Measurements from ENCODE around the gene ZSWIM1.

ZSWIM1 gene

DNA sequence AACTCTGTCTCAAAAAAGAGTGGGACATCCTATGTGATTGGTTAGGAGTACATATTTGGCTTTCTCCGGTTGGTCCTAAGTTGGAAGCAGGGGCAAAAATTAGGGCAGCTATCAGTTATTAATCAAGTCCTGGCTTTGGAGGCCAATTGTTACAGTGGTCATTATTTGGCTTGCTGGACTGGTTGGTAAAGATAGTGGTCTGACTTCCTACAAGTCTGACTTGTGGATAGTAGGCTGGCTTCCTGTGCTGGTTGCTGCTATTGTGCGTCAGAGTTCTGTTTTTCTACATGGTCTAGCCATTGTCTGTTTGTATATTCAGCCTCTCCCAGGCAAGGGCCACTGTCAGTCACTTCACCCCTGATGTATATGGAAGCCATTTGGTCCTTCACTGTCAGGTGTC is 30.8 kb upstream of the ZSWIM1 start:
- H3K4me3 ChIP-seq (ENCODE audit: low read length): no peak overlapping the region
- no peaks in the 10 kb centered on the region for H3K4me1 ChIP-seq (ENCODE audit: low read length)
- no peaks in the 10 kb centered on the region for H4K20me1 ChIP-seq (ENCODE audit: insufficient read depth, low read length)
- H3K36me3 ChIP-seq (replicated peaks; ENCODE audit: low read depth, low read length): peaks cover 9% of the 10 kb centered on the region
- H3K79me2 ChIP-seq (ENCODE audit: low read length): no peaks in the 10 kb centered on the region
- H3K9ac ChIP-seq (ENCODE audit: low read length): no peak overlapping the region
- no peak overlapping the region for H3K4me2 ChIP-seq (ENCODE audit: low read length)
- TF ChIP-seq EZH2phosphoT487 (IDR thresholded peaks at IDR 0.05; ENCODE audit: low read depth) (no peak), CTCF (IDR thresholded peaks at IDR 0.05; ENCODE audit: low read depth, low read length) (no peak)
- H3K9me3 ChIP-seq (ENCODE audit: insufficient read depth, low read length): no peaks in the 10 kb centered on the region
- H3K27me3 ChIP-seq (ENCODE audit: low read depth, low read length): no peaks in the 10 kb centered on the region
- no peak overlapping the region for H3K27ac ChIP-seq (ENCODE audit: low read length)
- H2AFZ ChIP-seq (ENCODE audit: low read depth, low read length): no peak overlapping the region

DNA sequence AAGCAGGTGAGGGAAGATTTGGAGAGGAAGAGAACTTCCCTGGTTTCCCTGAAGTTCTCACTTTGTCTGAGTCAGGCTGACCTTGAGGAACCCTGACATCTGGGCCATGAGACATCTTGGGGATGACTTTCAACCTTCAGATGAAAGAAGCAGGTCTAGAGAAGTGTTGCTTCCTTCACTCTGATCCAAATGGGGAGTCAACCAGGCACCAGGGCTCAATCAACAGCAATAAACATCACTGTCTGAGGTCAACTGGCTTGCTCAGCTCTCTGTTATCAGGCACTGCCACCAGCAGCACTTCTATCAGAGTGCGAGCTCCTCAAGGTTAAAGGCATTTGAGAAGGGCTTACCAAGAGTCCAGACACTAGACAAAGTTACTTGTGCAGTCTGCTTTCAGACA is 30.1 kb upstream of the ZSWIM1 start:
- Histone ChIP-seq H3K79me2 (ENCODE audit: low read length) (peaks cover 2% of the 10 kb centered on the region; the same call in 1 of the 2 replicates), H2AFZ (ENCODE audit: low read depth, low read length) (no peak overlapping the region), H3K27ac (ENCODE audit: low read length) (no peak overlapping the region), H3K36me3 (replicated peaks; ENCODE audit: low read depth, low read length) (peaks cover 7% of the 10 kb centered on the region), H3K4me1 (ENCODE audit: low read length) (no peaks in the 10 kb centered on the region), H4K20me1 (ENCODE audit: insufficient read depth, low read length) (no peaks in the 10 kb centered on the region), H3K4me2 (ENCODE audit: low read length) (no peak overlapping the region), H3K4me3 (ENCODE audit: low read length) (no peak overlapping the region), H3K27me3 (ENCODE audit: low read depth, low read length) (no peaks in the 10 kb centered on the region), H3K9ac (ENCODE audit: low read length) (no peak overlapping the region), H3K9me3 (ENCODE audit: insufficient read depth, low read length) (no peaks in the 10 kb centered on the region)
- TF ChIP-seq EZH2phosphoT487 (IDR thresholded peaks at IDR 0.05; ENCODE audit: low read depth) (no peak), CTCF (IDR thresholded peaks at IDR 0.05; ENCODE audit: low read depth, low read length) (no peak)

- Histone ChIP-seq H3K9me3 (ENCODE audit: insufficient read depth, low read length) (no peaks in the 10 kb centered on the region), H3K79me2 (ENCODE audit: low read length) (peaks cover 8% of the 10 kb centered on the region), H3K4me2 (ENCODE audit: low read length) (no peak overlapping the region), H3K4me1 (ENCODE audit: low read length) (peaks cover 6% of the 10 kb centered on the region), H2AFZ (ENCODE audit: low read depth, low read length) (no peak overlapping the region), H3K27ac (ENCODE audit: low read length) (no peak overlapping the region), H4K20me1 (ENCODE audit: insufficient read depth, low read length) (no peaks in the 10 kb centered on the region), H3K9ac (ENCODE audit: low read length) (no peak overlapping the region), H3K4me3 (ENCODE audit: low read length) (no peak overlapping the region), H3K36me3 (replicated peaks; ENCODE audit: low read depth, low read length) (peaks cover 7% of the 10 kb centered on the region), H3K27me3 (ENCODE audit: low read depth, low read length) (no peaks in the 10 kb centered on the region)
- TF ChIP-seq EZH2phosphoT487 (IDR thresholded peaks at IDR 0.05; ENCODE audit: low read depth) (no peak), CTCF (IDR thresholded peaks at IDR 0.05; ENCODE audit: low read depth, low read length) (no peak)
Measured at GRCh38 chr20:45851501-45851900, 29.5 kb upstream of the ZSWIM1 start.

DNA sequence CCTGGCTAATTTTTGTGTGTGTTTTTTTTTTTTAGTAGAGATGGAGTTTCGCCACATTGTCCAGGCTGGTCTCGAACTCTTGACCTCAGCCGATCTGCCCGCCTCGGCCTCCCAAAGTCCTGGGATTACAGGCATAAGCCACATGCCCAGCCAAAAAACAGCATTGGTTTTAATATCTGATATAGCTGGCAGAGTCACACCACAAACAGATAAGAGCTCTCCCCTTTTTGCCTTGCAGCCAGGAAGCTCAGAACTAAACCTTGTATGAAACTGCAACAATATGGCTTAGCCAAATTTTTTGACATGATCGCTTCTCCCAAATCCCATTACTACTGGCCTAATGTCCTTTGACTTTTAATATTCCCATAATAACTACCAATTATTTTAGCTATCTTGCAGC is 28.7 kb upstream of the ZSWIM1 start:
- Histone ChIP-seq H3K27me3 (ENCODE audit: low read depth, low read length) (no peaks in the 10 kb centered on the region), H4K20me1 (ENCODE audit: insufficient read depth, low read length) (no peaks in the 10 kb centered on the region), H3K79me2 (ENCODE audit: low read length) (peaks cover 14% of the 10 kb centered on the region), H3K4me3 (ENCODE audit: low read length) (no peak overlapping the region), H3K9me3 (ENCODE audit: insufficient read depth, low read length) (no peaks in the 10 kb centered on the region), H3K27ac (ENCODE audit: low read length) (no peak overlapping the region), H3K9ac (ENCODE audit: low read length) (no peak overlapping the region), H3K36me3 (replicated peaks; ENCODE audit: low read depth, low read length) (peaks cover 7% of the 10 kb centered on the region), H3K4me2 (ENCODE audit: low read length) (no peak overlapping the region), H2AFZ (ENCODE audit: low read depth, low read length) (no peak overlapping the region), H3K4me1 (ENCODE audit: low read length) (peaks cover 7% of the 10 kb centered on the region)
- TF ChIP-seq CTCF (IDR thresholded peaks at IDR 0.05; ENCODE audit: low read depth, low read length) (no peak), EZH2phosphoT487 (IDR thresholded peaks at IDR 0.05; ENCODE audit: low read depth) (no peak)
